Tibial artery (tissue), 4 donors: ENCODE measurements around the gene BPTF.
"Not testable (repeated sequence)": the region's sequence is repeated elsewhere in the genome, so short reads cannot be mapped to it uniquely, and the experiment has no call there.

Experiments used
- DNase-seq, 2 donors: peaks; one replicate each; pipeline ENCODE4 v3.0.0-alpha.2; 2019
- H3K27ac ChIP-seq, 2 donors: fragments of 200-600 bp; sonication (generic) in 1 of 2; 1 replicate in 1 of 2; 2 replicates in 1 of 2; pipeline ENCODE4 v1.5.1; 2018 to 2019; ENCODE audit warnings: mild to moderate bottlenecking in 1 of 2
- H3K27me3 ChIP-seq, 2 donors: fragments of 200-600 bp; sonication (generic) in 1 of 2; one replicate each; pipeline versions ENCODE4 v1.5.1 to v1.6.0; 2016 to 2019
- H3K36me3 ChIP-seq, 3 donors: fragments of 200-600 bp; sonication (generic) in 2 of 3; one replicate each; pipeline ENCODE4 v1.5.1; 2016 to 2019; ENCODE audit warnings: mild to moderate bottlenecking in 2 of 3
- H3K4me1 ChIP-seq, 4 donors: fragments of 200-600 bp; sonication (generic) in 2 of 4; 1 replicate in 3 of 4; 2 replicates in 1 of 4; pipeline ENCODE4 v1.5.1; 2016 to 2019
- H3K4me3 ChIP-seq, 2 donors: fragments of 200-600 bp; sonication (generic) in 1 of 2; 1 replicate in 1 of 2; 2 replicates in 1 of 2; pipeline ENCODE4 v1.5.1; 2018 to 2019; ENCODE audit warnings: mild to moderate bottlenecking in 2 of 2
- H3K9me3 ChIP-seq, 3 donors: fragments of 200-600 bp; sonication (generic) in 1 of 3; one replicate each; pipeline ENCODE4 v1.5.1; 2016 to 2019
- CTCF ChIP-seq, 2 experiments: fragments of 200-600 bp in 1 of 2; fragments of 450-650 bp in 1 of 2; IDR thresholded peaks; one replicate each; pipeline ENCODE4 v1.5.1; 2017 to 2019; ENCODE audit warnings: antibody characterized with exemption in 2 of 2, mild to moderate bottlenecking in 1 of 2, moderate library complexity in 1 of 2
- intact Hi-C: fragments of 100-400 bp; cut with DNase I; formaldehyde crosslinking; loops from one replicate; pipeline ENCODE4 v1.15.0; 2023; ENCODE audit warnings: low total_unique reads

Gene BPTF

GRCh38 chr17:68015081-68015723 lies 189.9 kb downstream of the BPTF start:
- DNase-seq, result no peak
- no peak overlapping the region for H3K27ac ChIP-seq
- intact Hi-C loops, result no loop called here
- no peak overlapping the region for H3K4me3 ChIP-seq
- H3K27me3 ChIP-seq, result no peaks in the 10 kb centered on the region
- H3K9me3 ChIP-seq, result no peaks in the 10 kb centered on the region
- no peak for TF ChIP-seq CTCF (IDR thresholded peaks at IDR 0.05)
- peaks cover 0 to under 1% (median 0%) of the 10 kb centered on the region in 4 donors for H3K4me1 ChIP-seq
- H3K36me3 ChIP-seq, result no peaks in the 10 kb centered on the region

- Histone ChIP-seq H3K27ac (no peak overlapping the region), H3K36me3 (no peaks in the 10 kb centered on the region), H3K4me1 (peaks cover 0 to 6% (median 3%) of the 10 kb centered on the region in 4 donors), H3K27me3 (no peaks in the 10 kb centered on the region), H3K9me3 (no peaks in the 10 kb centered on the region), H3K4me3 (no peak overlapping the region)
- TF ChIP-seq CTCF (IDR thresholded peaks at IDR 0.05), result no peak
- intact Hi-C loops, result no loop called here
- no peak for DNase-seq
Measured at GRCh38 chr17:68016838-68017237, 191.5 kb downstream of the BPTF start.

- H3K4me1 ChIP-seq, H3K4me3 ChIP-seq, H3K27me3 ChIP-seq, DNase-seq, H3K27ac ChIP-seq, H3K9me3 ChIP-seq, H3K36me3 ChIP-seq: not testable (repeated sequence)
- intact Hi-C loops, result loop anchor here (2.0 kb wide), 1 partner anchor 24 kb away; no protein-coding TSS in a partner anchor
Measured at GRCh38 chr17:68018493-68018892, 193.2 kb downstream of the BPTF start.

GRCh38 chr17:68019336-68019674 lies 194.0 kb downstream of the BPTF start:
- TF ChIP-seq CTCF (IDR thresholded peaks at IDR 0.05), result no peak
- Histone ChIP-seq H3K9me3 (no peaks in the 10 kb centered on the region), H3K27me3 (no peaks in the 10 kb centered on the region), H3K4me3 (peak overlapping the region; percentile 64), H3K36me3 (no peaks in the 10 kb centered on the region), H3K27ac (peak overlapping the region; percentile 84 to 89), H3K4me1 (peaks cover 0 to 6% (median 3%) of the 10 kb centered on the region in 4 donors)
- no peak for DNase-seq
- intact Hi-C loops, result loop anchor here (2.0 kb wide), 1 partner anchor 25 kb away; no protein-coding TSS in a partner anchor

GRCh38 chr17:68019675-68020408 lies 194.5 kb downstream of the BPTF start:
- peak; percentile 54 to 71 for TF ChIP-seq CTCF (IDR thresholded peaks at IDR 0.05)
- Histone ChIP-seq H3K4me1 (peaks cover 0 to 6% (median 3%) of the 10 kb centered on the region in 4 donors), H3K27ac (peak overlapping the region; percentile 84 to 89), H3K27me3 (no peaks in the 10 kb centered on the region), H3K36me3 (no peaks in the 10 kb centered on the region), H3K9me3 (no peaks in the 10 kb centered on the region), H3K4me3 (peak overlapping the region; percentile 64)
- intact Hi-C loops, result loop anchor here (2.0 kb wide), 1 partner anchor 25 kb away; no protein-coding TSS in a partner anchor
- DNase-seq, result peak; percentile 95 to 98

GRCh38 chr17:68020409-68020756 lies 195.1 kb downstream of the BPTF start:
- Histone ChIP-seq H3K27me3 (no peaks in the 10 kb centered on the region), H3K4me3 (peak overlapping the region; percentile 64), H3K4me1 (peaks cover 0 to 6% (median 3%) of the 10 kb centered on the region in 4 donors), H3K36me3 (no peaks in the 10 kb centered on the region), H3K27ac (peak overlapping the region; percentile 84 to 89), H3K9me3 (no peaks in the 10 kb centered on the region)
- DNase-seq, result no peak
- TF ChIP-seq CTCF (IDR thresholded peaks at IDR 0.05), result no peak
- intact Hi-C loops, result no loop called here

GRCh38 chr17:68020791-68021190 lies 195.5 kb downstream of the BPTF start:
- H3K36me3 ChIP-seq, H3K9me3 ChIP-seq, intact Hi-C loops, H3K4me1 ChIP-seq, H3K27me3 ChIP-seq, DNase-seq: not testable (repeated sequence)
- Histone ChIP-seq H3K27ac (peak overlapping the region; percentile 84 to 89), H3K4me3 (peak overlapping the region; percentile 64)
